ENCODE data around the gene INPP5D.

INPP5D gene

GRCh38 chr2:233082222-233082930 lies 22.2 kb downstream of the INPP5D start:
- H3K27ac ChIP-seq, result peak overlapping the region; percentile 90
- no peaks in the 10 kb centered on the region for H3K9me3 ChIP-seq
- peaks cover 13% of the 10 kb centered on the region; the same call in 1 of the 2 replicates for H4K20me1 ChIP-seq
- peak overlapping the region; percentile 44; the same call in 1 of the 2 replicates for H3K4me3 ChIP-seq
- peaks cover 57% of the 10 kb centered on the region for H3K36me3 ChIP-seq
- H3K4me2 ChIP-seq, result peak overlapping the region; percentile 89
- no peaks in the 10 kb centered on the region for H3K27me3 ChIP-seq
- peak overlapping the region; percentile 78 for H3K9ac ChIP-seq
- TF ChIP-seq Cebpa-rat (IDR thresholded peaks at IDR 0.05), result no peak
- H3K4me1 ChIP-seq, result peaks cover 95% of the 10 kb centered on the region

- Histone ChIP-seq H3K27ac (peak overlapping the region; percentile 90), H3K4me1 (peaks cover 87% of the 10 kb centered on the region), H3K36me3 (peaks cover 61% of the 10 kb centered on the region), H3K9ac (peak overlapping the region; percentile 78), H3K4me2 (peak overlapping the region; percentile 89), H3K27me3 (no peaks in the 10 kb centered on the region), H3K4me3 (peak overlapping the region; percentile 44; the same call in 1 of the 2 replicates), H3K9me3 (no peaks in the 10 kb centered on the region), H4K20me1 (peaks cover 13% of the 10 kb centered on the region; the same call in 1 of the 2 replicates)
- TF ChIP-seq Cebpa-rat (IDR thresholded peaks at IDR 0.05), result no peak
These were observed 23.0 kb downstream of the INPP5D start for GRCh38 chr2:233082931-233083755.

GRCh38 chr2:233083782-233084181 lies 23.6 kb downstream of the INPP5D start:
- Histone ChIP-seq H3K4me3 (peak overlapping the region; percentile 44), H3K4me1 (peaks cover 81% of the 10 kb centered on the region)

GRCh38 chr2:233084488-233084887 lies 24.3 kb downstream of the INPP5D start:
- Histone ChIP-seq H3K4me3 (peak overlapping the region; percentile 44), H4K20me1 (peaks cover 18% of the 10 kb centered on the region; the same call in 1 of the 2 replicates), H3K36me3 (peaks cover 63% of the 10 kb centered on the region), H3K4me1 (peaks cover 74% of the 10 kb centered on the region), H3K27ac (peak overlapping the region; percentile 90), H3K4me2 (peak overlapping the region; percentile 89), H3K9me3 (no peaks in the 10 kb centered on the region), H3K27me3 (no peaks in the 10 kb centered on the region), H3K9ac (peak overlapping the region; percentile 78)
- TF ChIP-seq Cebpa-rat (IDR thresholded peaks at IDR 0.05), result peak; percentile 91

More at GRCh38 chr2:233083782-233084181, 23.6 kb downstream of the INPP5D start:
- peaks cover 62% of the 10 kb centered on the region for H3K36me3 ChIP-seq
- peaks cover 15% of the 10 kb centered on the region; the same call in 1 of the 2 replicates for H4K20me1 ChIP-seq
- no peaks in the 10 kb centered on the region for H3K9me3 ChIP-seq
- no peak for TF ChIP-seq Cebpa-rat (IDR thresholded peaks at IDR 0.05)
- H3K4me2 ChIP-seq, result peak overlapping the region; percentile 89
- H3K9ac ChIP-seq, result peak overlapping the region; percentile 78
- no peaks in the 10 kb centered on the region for H3K27me3 ChIP-seq
- peak overlapping the region; percentile 90 for H3K27ac ChIP-seq

GRCh38 chr2:233085037-233085838 lies 25.1 kb downstream of the INPP5D start:
- H3K9ac ChIP-seq, result peak overlapping the region; percentile 78
- H3K4me3 ChIP-seq, result peak overlapping the region; percentile 44; the same call in 1 of the 2 replicates
- peaks cover 66% of the 10 kb centered on the region for H3K4me1 ChIP-seq
- H3K36me3 ChIP-seq, result peaks cover 63% of the 10 kb centered on the region
- H3K9me3 ChIP-seq, result no peaks in the 10 kb centered on the region
- peak overlapping the region; percentile 90 for H3K27ac ChIP-seq
- TF ChIP-seq Cebpa-rat (IDR thresholded peaks at IDR 0.05), result no peak
- peak overlapping the region; percentile 89 for H3K4me2 ChIP-seq
- no peaks in the 10 kb centered on the region for H3K27me3 ChIP-seq
- peaks cover 24% of the 10 kb centered on the region; the same call in 1 of the 2 replicates for H4K20me1 ChIP-seq

- H3K4me1 ChIP-seq, result peaks cover 61% of the 10 kb centered on the region
- peaks cover 28% of the 10 kb centered on the region; the same call in 1 of the 2 replicates for H4K20me1 ChIP-seq
- TF ChIP-seq Cebpa-rat (IDR thresholded peaks at IDR 0.05), result no peak
- peak overlapping the region; percentile 89 for H3K4me2 ChIP-seq
- H3K9me3 ChIP-seq, result no peaks in the 10 kb centered on the region
- peak overlapping the region; percentile 90 for H3K27ac ChIP-seq
- no peak overlapping the region for H3K4me3 ChIP-seq
- peaks cover 65% of the 10 kb centered on the region for H3K36me3 ChIP-seq
- H3K27me3 ChIP-seq, result no peaks in the 10 kb centered on the region
- no peak overlapping the region; the same call in 1 of the 2 replicates for H3K9ac ChIP-seq
These were observed 25.7 kb downstream of the INPP5D start for GRCh38 chr2:233085839-233086150.

- TF ChIP-seq Cebpa-rat (IDR thresholded peaks at IDR 0.05), result no peak
- H3K4me2 ChIP-seq, result no peak overlapping the region
- peaks cover 36% of the 10 kb centered on the region for H4K20me1 ChIP-seq
- no peak overlapping the region for H3K27ac ChIP-seq
- H3K27me3 ChIP-seq, result no peaks in the 10 kb centered on the region
- no peak overlapping the region for H3K4me3 ChIP-seq
- H3K36me3 ChIP-seq, result peaks cover 74% of the 10 kb centered on the region
- H3K9ac ChIP-seq, result no peak overlapping the region
- peaks cover 59% of the 10 kb centered on the region for H3K4me1 ChIP-seq
- no peaks in the 10 kb centered on the region for H3K9me3 ChIP-seq
These were observed 27.6 kb downstream of the INPP5D start for GRCh38 chr2:233087713-233088112.

GRCh38 chr2:233088972-233089345 lies 28.8 kb downstream of the INPP5D start:
- no peak overlapping the region for H3K9ac ChIP-seq
- H3K27me3 ChIP-seq, result no peaks in the 10 kb centered on the region
- no peak for TF ChIP-seq Cebpa-rat (IDR thresholded peaks at IDR 0.05)
- H3K9me3 ChIP-seq, result no peaks in the 10 kb centered on the region
- H3K36me3 ChIP-seq, result peaks cover 86% of the 10 kb centered on the region
- no peak overlapping the region for H3K4me2 ChIP-seq
- 0 out of 2 replicates have a peak overlapping the region, but pooled peaks have one; percentile 1 for H3K27ac ChIP-seq
- H4K20me1 ChIP-seq, result peaks cover 49% of the 10 kb centered on the region
- H3K4me1 ChIP-seq, result peaks cover 54% of the 10 kb centered on the region
- H3K4me3 ChIP-seq, result no peak overlapping the region

- TF ChIP-seq Cebpa-rat (IDR thresholded peaks at IDR 0.05), result no peak
- no peak overlapping the region for H3K4me3 ChIP-seq
- H3K9ac ChIP-seq, result no peak overlapping the region
- no peaks in the 10 kb centered on the region for H3K27me3 ChIP-seq
- H3K4me2 ChIP-seq, result no peak overlapping the region
- no peak overlapping the region for H3K27ac ChIP-seq
- H3K9me3 ChIP-seq, result no peaks in the 10 kb centered on the region
- H3K4me1 ChIP-seq, result peaks cover 45% of the 10 kb centered on the region
- H3K36me3 ChIP-seq, result peaks cover 94% of the 10 kb centered on the region
- peaks cover 57% of the 10 kb centered on the region for H4K20me1 ChIP-seq
These were observed 29.7 kb downstream of the INPP5D start for GRCh38 chr2:233089851-233090250.
